GM10847 (cell line): ENCODE measurements around the gene FBXO34.

ENCODE experiments used
- POLR2A ChIP-seq: IDR thresholded peaks from 2 replicates; pipeline ENCODE4 v1.6.1; 2011; ENCODE audit not compliant: insufficient read length; ENCODE audit errors: extremely low read depth

FBXO34 gene

GRCh38 chr14:55318694-55319093 lies 47.5 kb downstream of the FBXO34 start:
- TF ChIP-seq POLR2A: no peak

- no peak for TF ChIP-seq POLR2A
Observed at GRCh38 chr14:55323910-55324309, 52.7 kb downstream of the FBXO34 start.

DNA sequence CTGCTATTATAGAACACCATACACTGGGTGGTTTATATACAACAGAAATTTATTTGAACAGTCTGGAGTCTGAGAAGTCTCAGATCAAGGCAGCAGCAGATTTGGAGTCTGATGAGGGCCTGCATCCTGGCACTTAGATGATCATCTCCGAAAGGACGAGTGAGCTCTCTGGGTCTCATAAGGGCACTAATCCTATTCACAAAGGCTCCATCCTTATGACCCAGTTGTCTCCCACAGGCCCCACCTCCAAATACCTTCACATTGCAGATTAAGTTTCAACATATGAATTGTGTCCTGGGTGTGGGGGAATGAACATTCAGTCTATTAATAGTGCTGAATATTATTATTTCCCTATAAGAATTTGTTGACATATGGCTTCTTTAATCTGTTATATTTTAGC lies 53.6 kb downstream of the FBXO34 start:
- no peak for TF ChIP-seq POLR2A

- TF ChIP-seq POLR2A: no peak
Observed at GRCh38 chr14:55327179-55327578, 56.0 kb downstream of the FBXO34 start.

DNA sequence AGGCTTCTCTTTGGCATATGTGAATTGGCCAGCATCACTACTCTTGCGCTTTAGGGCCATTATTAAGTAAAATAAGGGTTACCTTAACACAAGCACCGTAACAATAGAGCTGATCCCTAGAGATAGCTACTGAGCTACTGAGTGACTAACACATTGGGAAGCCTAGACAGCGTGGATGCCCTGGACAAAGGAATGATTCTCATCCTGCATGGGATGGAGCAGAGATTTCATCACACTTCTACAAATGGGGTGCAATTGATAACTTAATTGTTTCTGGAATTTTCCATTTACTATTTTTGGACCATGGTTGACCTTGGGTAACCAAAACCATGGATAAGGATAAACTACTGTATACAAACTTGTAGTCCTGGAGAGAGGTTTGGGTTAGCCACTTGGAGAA lies 57.1 kb downstream of the FBXO34 start:
- TF ChIP-seq POLR2A: no peak

DNA sequence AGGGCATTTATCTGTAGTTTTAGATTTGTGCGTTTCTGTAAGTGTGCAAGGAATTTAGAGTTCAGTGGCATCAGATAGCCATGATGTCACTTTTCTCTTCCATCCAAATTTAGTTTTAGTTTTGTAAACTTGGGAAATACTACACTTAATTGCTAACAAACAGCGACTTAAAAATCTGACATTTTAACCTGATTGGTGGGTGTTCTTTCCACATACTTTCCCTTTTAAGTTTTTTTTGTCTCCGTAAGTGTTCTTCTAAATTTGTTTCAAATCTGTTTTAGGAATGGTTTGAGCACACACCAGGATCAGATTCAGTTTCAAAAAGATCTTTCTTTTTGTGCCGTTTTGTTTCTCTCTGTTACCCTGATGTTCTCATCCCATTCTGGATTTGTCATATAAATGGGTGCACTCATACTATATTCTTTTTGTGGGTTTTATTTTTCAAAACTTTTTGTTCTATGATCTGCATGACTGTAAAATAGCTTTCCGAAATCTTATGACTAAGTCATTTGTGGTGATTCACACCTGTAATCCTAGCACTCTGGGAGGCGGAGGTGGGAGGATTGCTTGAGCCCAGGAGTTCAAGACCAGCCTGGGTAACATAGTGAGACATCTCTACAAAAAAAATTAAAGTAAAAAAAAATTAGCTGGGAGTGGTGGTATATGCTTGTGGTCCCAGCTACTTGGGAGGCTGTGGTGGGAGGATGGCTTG lies 58.9 kb downstream of the FBXO34 start:
- TF ChIP-seq POLR2A: no peak

- no peak for TF ChIP-seq POLR2A
Observed at GRCh38 chr14:55332654-55333570, 61.7 kb downstream of the FBXO34 start.

DNA sequence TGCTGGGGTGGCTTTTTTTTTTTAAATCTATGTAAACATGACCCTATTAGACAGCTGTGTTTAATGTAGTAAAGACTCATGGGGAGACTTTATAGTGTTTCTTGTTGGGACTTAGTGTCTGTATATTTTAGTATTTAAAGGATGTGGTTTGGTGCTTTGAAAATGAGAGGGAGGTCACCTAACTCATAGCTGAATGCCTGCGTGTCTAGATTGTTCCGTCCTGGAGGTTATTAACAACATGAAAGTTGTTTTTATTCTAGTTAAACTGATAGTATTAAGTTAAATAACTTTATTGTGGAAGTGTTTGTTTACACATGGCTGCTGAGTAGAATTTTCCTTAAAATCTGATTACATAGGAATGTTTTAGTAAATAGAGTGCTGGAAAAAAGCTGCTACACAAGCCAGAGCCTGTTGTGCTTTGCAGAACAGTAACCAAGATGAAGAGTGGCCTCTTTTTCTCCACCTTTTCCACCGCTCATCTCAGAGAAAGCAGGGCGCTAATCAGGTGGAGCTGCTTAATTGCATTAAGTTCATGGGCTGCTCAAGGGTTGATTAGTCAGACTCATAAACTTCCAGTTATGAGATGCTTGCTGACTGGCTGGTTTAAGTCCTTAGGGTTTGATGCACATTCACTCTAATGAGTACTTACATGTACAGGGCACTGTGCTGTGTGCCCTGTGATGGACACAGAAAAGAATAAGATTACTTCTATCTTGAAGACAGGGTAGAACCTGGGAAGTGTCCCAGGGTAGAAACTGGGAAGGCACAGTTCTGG lies 62.7 kb downstream of the FBXO34 start:
- TF ChIP-seq POLR2A: no peak

GRCh38 chr14:55336162-55336561 lies 64.9 kb downstream of the FBXO34 start:
- TF ChIP-seq POLR2A: no peak

- TF ChIP-seq POLR2A: no peak
Observed at GRCh38 chr14:55336691-55337090, 65.5 kb downstream of the FBXO34 start.

DNA sequence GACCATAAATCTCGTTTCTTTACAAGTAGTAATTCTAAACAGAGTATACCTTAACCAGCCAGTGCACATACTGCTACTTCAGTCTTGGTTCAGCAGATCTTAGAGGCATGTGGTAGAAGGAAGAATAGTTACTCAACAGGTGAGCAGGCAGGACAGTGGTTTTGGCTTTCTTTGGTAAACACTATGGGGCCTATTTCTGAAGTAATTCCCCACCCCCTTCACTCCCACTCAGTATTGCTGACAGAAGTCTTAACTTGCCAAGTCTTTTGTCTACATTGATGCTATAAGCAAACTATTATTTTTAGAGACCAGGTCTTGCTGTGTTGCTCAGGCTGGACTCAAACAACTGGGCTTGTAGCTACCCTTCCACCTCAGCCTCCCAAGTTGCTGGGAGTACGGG lies 68.5 kb downstream of the FBXO34 start:
- TF ChIP-seq POLR2A: no peak

DNA sequence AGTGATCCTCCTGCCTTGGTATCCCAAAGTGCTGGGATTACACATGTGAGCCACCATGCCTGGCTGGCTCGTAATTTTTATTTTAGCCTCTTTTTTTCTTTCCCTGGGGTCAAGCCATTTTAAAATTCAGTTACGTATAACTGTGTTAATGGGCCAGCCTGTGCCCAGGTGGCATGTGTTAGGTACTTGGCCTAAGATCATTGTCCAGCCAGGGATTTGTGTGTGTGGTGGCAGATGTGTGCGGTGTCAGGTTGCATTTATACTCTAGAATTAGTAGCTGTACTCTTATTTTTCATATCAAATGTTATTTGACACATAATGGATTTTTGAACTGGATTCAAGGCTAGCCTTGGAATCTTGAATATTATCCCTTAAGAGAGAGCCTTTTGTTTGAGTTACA lies 69.3 kb downstream of the FBXO34 start:
- TF ChIP-seq POLR2A: no peak

GRCh38 chr14:55341781-55342180 lies 70.6 kb downstream of the FBXO34 start:
- no peak for TF ChIP-seq POLR2A

- TF ChIP-seq POLR2A: no peak
Observed at GRCh38 chr14:55347040-55347439, 75.8 kb downstream of the FBXO34 start.

GRCh38 chr14:55347748-55348147 lies 76.5 kb downstream of the FBXO34 start:
- no peak for TF ChIP-seq POLR2A

GRCh38 chr14:55348766-55349453 lies 77.7 kb downstream of the FBXO34 start:
- no peak for TF ChIP-seq POLR2A

DNA sequence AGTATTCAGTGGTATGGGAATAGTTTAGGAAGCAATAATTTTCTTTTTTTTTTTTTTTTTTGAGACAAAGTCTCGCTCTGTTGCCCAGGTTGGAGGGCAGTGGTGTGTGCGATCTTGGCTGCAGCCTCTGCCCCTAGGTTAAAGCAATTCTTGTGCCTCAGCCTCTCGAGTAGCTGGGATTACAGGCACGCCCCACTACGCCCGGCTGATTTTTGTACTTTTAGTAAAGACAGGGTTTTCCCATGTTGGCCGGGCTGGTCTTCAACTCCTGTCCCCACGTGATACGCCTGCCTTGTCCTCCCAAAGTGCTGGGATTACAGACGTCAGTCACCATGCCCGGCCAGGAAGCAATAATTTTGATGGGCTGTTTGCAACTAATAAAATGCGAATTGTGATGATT lies 78.3 kb downstream of the FBXO34 start:
- no peak for TF ChIP-seq POLR2A
